GM19023 (cell line): ENCODE data around the gene LEMD1.
"Not testable (repeated sequence)": the region's sequence is repeated elsewhere in the genome, so short reads cannot be mapped to it uniquely, and the experiment has no call there.

Experiments used
- ATAC-seq: cut with Tn5 transposase; IDR thresholded peaks from one replicate; pipeline ENCODE4 v1.9.1; 2021; ENCODE audit warnings: mild to moderate bottlenecking, moderate library complexity; ENCODE audit not compliant: unreplicated experiment

The LEMD1 gene

DNA sequence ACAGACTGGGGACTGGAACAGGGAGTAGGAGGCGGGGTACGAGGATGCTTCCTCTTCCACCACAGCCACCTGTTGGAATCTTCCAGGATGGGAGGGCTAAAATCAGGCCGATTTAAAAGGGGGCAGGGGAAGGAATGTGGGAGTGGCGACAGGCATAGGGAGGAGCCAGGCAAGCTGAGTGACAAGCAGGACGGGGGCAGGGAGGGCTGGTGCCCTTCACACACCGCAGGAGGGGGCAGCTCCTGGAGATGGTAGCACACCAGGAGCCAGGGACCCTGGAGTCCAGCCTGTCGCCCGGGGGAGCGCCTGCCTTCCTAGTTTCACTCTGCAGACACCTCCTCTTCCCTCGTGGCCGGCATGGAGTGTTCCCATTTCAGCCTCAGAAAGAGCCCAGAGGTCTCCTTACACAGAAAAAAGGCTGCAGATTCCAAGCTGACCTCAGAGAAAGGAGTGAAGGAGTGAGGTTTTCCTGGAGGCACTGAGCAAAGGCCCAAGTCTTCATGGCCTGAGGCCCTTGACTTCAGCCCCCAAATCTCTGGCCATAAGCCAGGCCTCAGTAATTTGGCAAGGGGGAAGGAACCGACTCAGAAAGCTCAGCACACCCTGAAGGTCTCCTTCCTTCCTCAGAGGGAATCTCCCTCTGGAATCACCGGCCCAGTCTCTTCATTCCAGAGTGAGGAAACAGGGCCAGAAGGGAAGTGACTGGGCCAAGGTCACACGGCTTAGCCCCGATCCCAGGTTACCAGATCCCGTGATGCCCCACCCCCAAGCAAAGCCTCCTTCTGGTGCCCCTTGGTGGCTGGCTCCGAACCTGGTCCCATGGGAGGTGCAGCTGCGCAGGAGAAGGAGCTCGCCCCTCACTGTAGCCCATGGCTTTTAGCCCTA, 25.8 kb upstream of the LEMD1 start:
- no peak for ATAC-seq

DNA sequence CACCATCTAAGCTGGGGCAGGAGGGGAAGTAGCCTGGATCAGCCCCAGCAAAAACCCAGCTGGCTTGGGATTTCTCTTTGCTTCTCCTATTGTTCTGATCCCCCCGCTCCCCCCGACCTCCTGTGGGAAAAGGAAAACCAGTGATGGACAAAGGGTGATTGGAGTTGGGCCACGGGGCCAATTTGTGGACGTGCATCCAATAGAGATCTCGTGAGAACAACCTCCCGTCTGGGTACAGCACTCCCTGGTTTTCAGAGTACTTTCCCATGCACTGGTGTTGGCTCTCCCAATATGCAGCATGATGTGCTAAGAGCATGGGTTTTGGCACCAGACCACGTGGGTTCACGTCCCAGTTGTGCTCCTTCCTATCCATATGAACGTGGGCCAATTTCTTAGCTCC, 25.0 kb upstream of the LEMD1 start:
- no peak for ATAC-seq

DNA sequence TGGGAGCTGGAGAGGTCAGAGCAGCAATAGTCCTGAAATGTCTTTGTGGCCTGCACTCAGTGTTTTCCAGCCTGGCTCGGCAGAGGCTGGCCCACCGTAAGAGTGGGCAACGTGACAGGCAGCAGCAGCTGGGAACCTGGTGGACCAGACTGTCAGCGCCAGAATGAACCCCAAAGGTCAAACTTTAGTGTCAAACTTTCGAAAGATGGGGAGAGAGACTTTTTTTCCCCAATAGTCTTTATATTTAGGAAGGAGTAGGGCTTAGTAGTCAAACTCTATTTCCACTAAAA, 23.7 kb upstream of the LEMD1 start:
- ATAC-seq = no peak

DNA sequence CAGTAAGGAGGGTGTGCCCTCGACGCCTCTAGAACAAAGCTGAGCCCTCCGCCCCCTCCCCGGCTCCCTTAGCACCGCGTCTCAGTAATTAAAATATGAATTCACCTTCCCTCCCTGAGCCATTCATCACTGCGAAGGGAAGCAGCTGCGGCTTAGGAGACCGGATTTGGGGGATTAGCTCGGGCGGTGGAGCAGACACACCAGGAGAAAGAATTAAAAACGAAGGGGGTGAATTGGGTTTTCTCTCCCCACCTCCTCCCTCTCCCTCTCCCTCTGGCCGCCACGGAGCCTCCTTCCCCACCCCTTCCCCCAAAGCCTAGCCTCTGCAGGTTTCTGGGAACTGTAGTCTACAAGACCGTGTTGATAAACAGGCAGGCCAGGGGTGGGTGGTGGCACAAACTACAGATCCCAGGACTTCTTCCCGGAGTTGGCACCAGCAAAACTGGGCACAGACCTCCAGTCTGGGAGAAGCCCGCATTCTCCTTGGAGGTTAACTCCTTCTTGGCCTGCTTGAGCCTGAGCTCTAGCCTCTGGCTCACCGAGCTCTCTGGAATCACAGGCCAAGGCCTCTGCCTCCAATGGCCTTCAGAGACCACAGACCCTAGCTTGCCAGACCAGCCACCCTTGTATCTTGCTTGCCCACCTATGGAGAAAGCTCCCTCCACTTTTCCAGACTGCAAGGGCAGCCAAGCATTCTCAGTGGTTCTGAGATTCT, 23.2 kb upstream of the LEMD1 start:
- no peak for ATAC-seq

DNA sequence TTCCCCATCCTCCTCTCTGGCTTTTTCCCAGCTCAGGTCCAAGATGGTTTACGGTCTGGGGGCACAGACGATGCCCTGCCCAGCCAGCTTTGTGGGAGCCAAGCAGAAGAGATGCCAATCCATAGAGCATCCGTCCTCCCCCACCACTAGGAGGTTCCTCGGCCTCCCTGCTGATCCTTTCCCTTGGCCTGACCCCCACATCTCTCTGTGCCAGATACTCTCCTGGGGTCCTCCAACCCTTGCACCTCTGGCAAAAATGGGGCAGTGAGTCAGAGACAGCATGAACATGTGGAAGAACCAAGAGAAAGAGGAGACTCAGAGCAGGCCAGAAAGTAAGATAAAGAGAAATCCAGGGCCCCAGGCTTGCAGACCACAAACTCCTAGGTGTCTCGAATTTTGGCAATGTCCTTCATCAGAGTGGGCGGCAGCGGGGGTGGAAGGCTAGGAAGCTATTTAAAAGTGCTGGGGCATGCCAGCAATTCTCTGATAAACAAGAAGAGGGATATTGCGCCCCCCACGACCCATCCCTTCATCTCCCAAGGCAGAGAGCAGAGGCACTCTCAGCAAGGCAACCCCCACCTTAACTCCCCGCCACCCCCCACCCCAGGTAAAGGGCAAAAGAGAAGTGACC, 22.6 kb upstream of the LEMD1 start:
- ATAC-seq = no peak

DNA sequence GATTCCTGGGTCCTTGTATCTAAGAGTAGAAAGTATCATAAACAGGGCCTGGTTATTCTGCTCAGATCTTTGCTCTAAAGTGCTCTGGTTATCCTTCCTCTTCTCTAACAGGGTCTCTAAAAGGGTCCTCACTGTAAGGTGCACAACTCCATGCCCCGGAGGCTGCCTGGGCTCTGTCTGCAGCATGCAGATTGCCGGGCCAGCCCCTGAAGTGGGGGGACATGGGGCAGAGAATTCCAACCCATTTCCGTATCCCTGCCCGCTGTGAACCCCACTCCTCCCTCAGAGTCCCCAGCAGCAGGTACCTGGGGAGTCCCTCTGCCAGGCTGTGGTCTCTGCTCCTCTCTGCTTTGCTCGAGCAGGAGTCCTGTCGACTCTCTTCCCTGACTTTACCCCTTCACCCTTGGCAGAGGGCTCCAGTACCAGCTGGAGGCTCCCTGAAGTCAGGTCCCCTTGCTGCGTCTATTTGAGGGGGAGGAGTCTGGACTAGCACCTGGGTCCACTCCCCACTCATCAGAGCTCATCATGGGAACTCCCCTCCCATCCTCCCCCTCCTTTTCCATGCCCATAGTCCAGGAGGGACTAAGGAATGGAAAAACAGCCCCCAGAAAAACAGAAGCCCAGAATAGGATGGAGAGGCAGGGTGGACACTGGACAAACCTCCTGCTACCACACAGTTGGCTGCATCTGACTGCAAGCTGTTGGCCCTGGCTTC, 21.9 kb upstream of the LEMD1 start:
- no peak for ATAC-seq

DNA sequence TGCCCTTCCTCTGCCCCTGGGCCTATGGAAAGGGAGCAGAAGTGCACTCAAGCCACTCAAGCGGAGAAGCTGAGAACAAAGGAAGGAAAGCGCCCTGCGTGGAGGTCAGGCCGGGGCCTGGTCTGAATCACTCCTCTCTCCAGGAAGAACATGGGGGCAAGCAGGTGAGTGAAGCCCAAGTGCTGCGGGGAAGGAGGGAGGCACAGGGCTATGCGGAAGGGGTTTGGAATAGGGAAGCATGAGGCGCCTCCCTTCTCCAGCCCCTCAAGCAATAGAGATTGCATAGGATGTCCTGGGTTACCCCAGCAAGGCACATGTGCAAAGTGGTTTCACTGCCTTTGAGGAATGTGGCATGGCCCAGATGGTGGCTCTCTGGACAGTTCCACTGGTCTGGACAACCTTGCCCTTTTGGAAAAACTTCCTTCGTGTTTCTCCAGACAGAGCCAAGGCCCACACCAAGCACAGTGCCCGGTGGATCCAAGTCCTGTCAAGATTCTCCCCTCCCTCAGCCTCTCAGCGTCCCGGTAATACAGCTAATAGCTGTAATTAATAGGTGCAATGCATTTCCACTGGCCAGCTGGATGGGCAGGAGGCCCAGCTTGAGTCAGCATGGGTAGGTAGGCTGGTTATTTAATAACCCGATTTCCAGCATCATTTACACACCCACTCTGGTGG, 20.3 kb upstream of the LEMD1 start:
- no peak for ATAC-seq

DNA sequence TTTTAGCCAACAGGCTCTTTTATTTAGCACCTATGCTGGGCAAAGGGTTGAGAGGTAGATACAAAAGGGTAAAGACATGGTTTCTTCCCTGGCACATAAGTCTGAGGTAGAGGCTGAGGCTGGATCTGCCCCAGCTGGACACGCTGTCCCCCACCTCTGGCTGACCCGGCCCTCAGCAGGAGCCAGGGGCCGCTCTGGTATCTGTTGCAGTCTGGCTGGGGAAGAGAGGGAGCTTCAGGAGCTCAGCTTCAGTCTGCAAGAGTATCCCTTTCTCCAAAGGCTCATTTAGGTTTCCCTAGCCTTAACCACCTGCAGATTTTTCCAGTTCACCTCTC, 19.8 kb upstream of the LEMD1 start:
- no peak for ATAC-seq

DNA sequence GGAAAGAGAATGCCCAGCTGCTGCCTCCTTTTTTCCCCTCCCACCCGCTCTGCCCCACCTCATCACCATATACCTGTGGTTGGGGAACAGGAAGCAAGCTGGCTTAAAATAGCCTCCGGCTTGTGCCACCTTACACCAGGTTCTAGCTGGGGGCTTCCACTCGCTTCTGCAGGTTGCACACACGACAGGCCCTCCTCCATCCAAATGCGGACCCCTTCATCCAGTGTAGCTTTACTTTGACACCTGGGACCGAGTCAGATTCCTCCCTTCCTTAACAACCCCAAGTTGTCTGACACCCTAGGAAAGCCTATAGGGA, 19.4 kb upstream of the LEMD1 start:
- peak; percentile 10 for ATAC-seq

DNA sequence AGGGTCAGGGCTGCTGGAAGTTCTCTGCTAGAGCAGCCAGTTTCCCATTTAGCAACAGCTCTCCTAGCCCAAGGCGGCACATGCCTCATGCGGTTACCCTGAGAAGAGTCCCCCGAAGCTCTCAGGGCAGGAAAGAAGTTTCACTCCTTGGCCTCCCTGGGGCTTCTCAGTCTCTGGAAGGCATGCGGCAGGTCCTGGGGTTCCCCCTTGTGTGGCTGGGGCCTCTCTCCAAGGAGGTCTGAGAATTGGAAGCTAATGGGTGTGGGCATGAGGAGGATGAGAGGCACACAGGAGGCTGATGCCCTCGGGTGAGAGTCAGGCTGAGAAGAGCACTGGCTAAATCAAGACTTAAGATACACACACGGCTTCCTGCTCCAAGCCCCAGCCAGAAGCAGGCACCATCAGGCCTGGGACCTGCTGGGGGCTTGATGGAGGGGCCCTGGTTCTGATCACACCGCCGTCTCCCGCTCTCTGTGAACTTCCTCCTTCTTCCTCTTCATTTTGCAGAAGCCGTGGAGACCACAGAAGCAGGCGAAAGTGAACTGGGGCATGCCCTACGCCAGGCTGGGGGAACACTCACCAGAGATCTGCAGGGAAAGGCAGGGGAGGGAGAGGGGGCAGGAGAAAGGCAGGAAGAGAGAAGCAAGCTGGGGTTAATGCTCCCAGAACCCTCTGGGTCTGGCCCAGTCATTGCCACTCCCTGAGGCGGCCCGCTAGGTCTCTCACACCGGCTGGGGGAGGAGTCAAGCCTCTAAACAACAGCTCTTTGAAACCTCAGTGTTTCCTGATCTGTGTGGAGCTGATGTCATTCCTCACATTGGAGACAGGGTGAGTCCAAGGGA, 18.8 kb upstream of the LEMD1 start:
- ATAC-seq = peak; percentile 59

DNA sequence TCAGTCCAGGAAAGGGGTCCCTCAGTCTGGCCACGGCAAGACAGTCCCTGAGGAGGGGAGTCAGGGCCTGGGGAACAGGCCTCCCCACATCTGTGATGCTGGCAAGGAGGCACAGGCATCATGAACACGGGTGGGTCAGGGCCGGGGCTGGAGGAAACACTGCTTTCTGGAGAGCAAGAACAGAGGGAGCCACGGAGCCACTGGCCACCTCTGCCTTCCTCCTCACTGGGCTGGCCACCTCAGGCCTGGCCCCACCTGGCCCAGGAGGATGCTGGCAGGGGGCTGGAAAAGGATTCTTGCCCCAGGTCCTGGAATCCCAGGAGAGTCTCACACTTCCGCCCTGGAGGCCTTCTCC, 18.2 kb upstream of the LEMD1 start:
- no peak for ATAC-seq

DNA sequence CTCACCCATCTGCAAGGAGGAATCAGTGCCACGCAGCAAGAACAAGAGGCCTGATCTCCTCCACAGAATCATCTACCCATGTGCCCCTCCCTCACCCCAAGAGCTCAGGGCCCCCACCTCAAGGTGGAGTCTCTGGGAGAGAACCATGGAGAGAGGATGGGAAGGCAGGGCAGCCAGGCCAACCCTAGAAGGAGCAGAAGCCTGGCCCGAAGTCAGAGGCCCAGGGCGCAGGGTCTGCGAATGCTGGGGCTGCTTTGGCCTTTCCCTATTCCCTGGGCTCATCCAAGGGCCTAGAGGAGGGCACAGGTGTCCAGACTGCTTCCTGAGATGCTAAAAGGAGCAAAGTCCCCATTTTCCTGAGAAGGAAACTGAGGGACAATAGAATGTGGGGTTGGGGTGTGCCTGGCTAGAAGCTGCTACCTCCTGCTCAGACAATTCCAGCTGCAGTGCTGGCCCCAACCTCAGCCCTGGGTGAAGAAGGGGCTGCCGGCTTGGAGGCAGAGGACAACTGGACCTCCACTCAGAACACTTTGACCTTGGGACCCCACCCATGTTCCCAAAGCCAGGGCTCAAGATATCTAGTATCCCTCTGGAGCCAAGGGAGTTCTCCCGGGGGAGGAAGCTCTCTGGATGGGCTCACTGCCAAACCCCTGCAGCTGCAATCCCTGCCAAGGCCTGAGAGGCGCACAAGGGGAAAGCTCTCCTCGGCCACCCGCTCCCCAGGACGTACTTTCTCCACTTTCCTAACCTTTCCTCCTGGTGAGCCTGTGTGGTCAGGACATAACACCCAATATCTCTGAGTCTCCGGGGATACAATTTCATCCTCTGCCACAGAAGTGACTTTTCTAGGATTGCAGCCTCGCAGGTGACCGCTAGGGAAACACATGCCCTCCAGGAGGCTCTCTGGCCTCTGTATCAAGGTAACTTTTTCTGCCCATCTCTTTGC, 16.6 kb upstream of the LEMD1 start:
- ATAC-seq = no peak

DNA sequence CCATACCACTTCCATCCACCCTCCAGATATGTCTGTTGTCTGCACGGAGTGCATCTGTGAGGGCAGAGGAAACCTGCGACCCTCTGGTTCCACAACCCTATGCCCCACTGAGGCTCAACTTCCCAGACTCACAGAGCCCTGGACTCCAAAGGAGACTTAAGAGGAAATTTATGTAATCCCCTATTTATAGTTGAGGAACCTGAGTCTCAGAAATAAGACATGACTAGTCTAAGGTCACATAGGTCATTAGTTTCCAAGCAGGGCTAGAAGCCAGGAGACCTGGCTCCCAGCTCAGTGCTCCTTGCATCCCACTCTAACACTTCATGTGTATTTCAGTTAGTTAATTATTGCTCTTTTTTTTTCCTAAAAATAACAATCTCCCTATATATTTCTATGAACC, 15.7 kb upstream of the LEMD1 start:
- no peak for ATAC-seq

DNA sequence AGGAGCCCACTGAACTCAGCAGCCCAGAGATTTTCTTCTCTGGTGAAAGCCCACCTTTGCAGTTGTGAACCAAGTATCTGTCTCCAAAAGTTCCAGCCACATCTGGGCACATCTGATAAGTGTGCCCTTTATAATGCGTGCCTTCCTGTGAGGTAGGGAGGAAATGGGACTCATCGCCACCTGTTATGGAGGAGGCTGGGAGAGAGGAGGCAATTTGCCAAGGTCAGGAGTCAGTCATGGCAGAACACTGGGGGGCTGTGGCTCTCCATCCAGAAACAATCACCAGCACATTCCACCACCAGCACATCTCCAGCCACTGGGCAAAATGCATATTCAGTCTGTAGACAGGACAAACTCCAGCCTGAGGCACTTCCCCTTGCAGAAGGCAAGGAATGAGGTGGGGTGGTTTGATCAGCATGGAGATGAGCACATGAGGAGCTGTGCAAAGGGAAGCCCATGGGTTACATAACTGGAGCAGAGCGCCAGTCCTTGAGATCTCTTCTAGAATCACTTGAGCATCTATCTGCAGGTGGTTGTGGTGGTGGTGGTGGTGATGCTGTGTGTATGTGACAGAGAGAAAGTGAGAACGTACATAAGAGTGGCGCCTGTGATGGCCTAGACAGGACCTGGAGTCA, 15.0 kb upstream of the LEMD1 start:
- ATAC-seq = no peak

DNA sequence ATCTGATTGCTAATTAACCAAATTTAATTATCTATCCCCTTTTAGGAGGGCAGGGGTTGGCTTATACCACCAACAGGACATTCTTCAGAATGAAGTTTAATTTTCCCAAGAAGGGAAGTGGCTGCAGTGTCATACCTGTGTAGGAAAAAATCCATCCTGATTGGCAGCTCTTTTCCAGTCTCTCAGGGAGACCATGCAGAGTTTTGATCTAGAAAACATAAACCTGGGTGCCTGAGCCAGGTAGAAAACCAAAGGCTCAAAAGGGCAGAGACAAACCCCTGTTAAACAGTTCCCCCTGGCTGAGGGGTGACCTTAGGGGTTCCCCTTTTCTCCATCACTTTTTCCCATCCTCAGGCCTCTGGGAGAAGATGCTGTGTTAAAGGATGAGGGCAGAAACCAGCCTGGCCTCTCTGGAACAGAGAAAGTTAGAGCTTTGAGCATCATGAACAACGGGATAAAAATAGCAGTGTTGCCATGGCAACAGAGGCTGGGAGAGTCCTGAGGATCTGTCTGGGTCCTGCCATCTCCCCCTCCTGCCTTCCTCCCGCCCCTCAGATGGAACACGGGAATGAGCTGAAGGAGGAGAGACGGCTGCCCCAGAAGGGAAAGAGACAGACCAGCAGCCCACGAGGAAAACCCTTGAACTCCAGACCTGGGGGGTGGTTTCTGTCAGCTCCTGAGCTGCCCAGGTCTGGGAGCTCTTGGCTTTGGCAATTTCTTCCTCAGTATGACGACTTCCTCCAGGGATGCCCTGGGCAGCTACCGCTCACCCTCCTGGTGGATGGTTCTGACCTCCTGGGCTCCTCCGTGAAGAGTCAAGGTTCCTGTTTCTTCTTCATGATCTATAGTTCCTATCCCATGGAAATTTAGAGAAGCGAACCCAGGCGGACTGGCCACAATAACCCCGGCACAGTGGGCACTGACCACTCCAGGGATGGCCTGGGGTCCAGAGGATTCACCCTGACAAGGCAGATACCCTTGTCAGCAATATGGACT, 14.0 kb upstream of the LEMD1 start:
- ATAC-seq = no peak

DNA sequence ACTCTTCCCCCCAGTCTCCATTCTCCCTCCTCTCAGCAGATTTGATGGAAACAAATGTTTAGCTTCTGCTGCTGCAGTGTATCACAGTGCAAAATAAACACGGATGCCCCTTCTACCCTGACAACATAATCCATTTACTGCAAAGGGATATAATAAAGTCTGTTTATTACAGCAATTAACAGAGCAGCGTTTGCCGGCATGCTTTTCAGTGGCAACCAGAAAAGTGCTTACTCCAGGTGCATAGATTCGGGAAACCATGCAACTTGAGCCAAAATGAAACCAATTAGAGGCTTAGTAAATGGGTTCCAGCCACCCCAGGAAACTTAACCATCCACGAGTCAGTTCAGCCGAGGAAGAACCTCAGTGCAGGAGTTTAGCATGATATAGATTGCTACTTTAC, 12.9 kb upstream of the LEMD1 start:
- ATAC-seq = no peak

DNA sequence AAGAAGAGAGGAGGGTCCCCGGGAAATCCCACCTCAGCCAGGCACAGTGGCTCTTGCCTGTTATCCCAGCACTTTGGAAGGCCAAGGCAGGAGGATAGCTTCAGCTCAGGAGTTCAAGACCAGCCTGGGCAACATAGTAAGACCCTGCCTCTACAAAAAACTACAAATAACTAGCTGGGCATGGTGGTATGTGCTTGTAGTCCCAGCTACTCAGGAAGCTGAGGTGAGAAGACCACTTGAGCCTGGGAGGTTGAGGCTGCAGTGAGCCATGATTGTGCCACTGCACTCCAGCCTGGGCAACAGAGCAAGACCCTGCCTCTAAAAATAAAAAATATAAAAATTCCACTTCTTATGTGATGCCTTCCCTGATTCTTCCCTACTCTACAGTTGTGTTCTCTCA, 10.8 kb upstream of the LEMD1 start:
- not testable (repeated sequence) for ATAC-seq

DNA sequence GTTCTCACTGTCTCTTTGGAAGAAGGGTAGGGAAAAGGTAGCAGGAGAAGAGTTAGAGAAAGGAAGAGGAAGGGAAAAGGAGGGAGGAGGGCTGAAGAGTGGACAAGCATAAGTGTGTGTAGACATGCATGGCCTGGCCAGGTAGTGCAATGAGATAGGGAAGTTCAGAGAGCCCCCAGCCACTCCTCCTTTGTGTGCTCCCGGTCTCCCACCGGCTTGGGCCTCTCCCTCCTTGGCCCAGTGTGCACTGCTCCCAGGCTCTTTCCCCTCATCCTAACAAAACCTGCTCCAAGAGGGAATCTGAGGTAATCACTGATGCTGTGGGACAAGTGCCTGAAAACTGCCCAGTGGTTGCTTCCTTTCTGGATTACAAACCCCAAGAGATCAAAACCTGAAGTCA, 10.3 kb upstream of the LEMD1 start:
- ATAC-seq = no peak
